Hematopoietic multipotent progenitor cell treated with erythropoietin and hydrocortisone succinate and interleukin-3 and kit ligand, for 8 days (in vitro differentiated cells): ENCODE results near the gene HGD.

Experiments
- DNase-seq: peaks from one replicate; pipeline ENCODE4 v3.0.0-alpha.2; 2015

The HGD gene

GRCh38 chr3:120682095-120682681, at the start of gene HGD:
Gene HGD, minus strand, starts transcription at chr3:120682239. Its CDS starts 128 bp downstream, at chr3:120682111.
- DNase-seq: no peak

GRCh38 chr3:120730576-120731542, 48.8 kb upstream of the HGD start:
- no peak for DNase-seq

GRCh38 chr3:120726791-120727190, 44.8 kb upstream of the HGD start:
- no peak for DNase-seq

- DNase-seq: peak; percentile 4
Observed at GRCh38 chr3:120719167-120719834, 37.3 kb upstream of the HGD start.

- DNase-seq: no peak
Observed at GRCh38 chr3:120713262-120713661, 31.2 kb upstream of the HGD start.

GRCh38 chr3:120710369-120710768, 28.3 kb upstream of the HGD start:
- DNase-seq: no peak

- DNase-seq: no peak
Observed at GRCh38 chr3:120708408-120708807, 26.4 kb upstream of the HGD start.

GRCh38 chr3:120706950-120707349, 24.9 kb upstream of the HGD start:
- no peak for DNase-seq

GRCh38 chr3:120705884-120706582, 24.0 kb upstream of the HGD start:
- DNase-seq: no peak

GRCh38 chr3:120699333-120699732, 17.3 kb upstream of the HGD start:
- DNase-seq: no peak

- no peak for DNase-seq
Observed at GRCh38 chr3:120693439-120694171, 11.6 kb upstream of the HGD start.

- DNase-seq: no peak
Observed at GRCh38 chr3:120689395-120689794, 7.4 kb upstream of the HGD start.

- DNase-seq: no peak
Observed at GRCh38 chr3:120688121-120688520, 6.1 kb upstream of the HGD start.

- DNase-seq: no peak
Observed at GRCh38 chr3:120685411-120685810, 3.4 kb upstream of the HGD start.

GRCh38 chr3:120684896-120685295, 2.9 kb upstream of the HGD start:
- no peak for DNase-seq

GRCh38 chr3:120683671-120684301, 1.7 kb upstream of the HGD start:
- DNase-seq: no peak

- DNase-seq: no peak
Observed at GRCh38 chr3:120683213-120683612, 1.2 kb upstream of the HGD start.

GRCh38 chr3:120681506-120682038, 467 bp downstream of the HGD start:
- DNase-seq: no peak

- no peak for DNase-seq
Observed at GRCh38 chr3:120681018-120681417, 1.0 kb downstream of the HGD start.

GRCh38 chr3:120680193-120680894, 1.7 kb downstream of the HGD start:
- no peak for DNase-seq

GRCh38 chr3:120678984-120679383, 3.1 kb downstream of the HGD start:
- no peak for DNase-seq
